LNCaP clone FGC (cell line): ENCODE results near the gene KLHL29.

Experiments
- DNase-seq: peaks from one replicate; pipeline ENCODE4 v3.0.0-alpha.2; 2011; ENCODE audit warnings: low read depth
- H3K4me3 ChIP-seq: 2 replicates; pipeline ENCODE4 v1.5.1; 2011; ENCODE audit warnings: mild to moderate bottlenecking, low read depth, low read length, control low read depth
- TF ChIP-seq, protein P1 (sequence below): IDR thresholded peaks from 2 replicates; pipeline ENCODE4 v1.5.1; 2012; ENCODE audit warnings: mild to moderate bottlenecking; ENCODE audit not compliant: control insufficient read depth, insufficient read depth; ENCODE audit errors: extremely low read depth

Gene KLHL29

DNA sequence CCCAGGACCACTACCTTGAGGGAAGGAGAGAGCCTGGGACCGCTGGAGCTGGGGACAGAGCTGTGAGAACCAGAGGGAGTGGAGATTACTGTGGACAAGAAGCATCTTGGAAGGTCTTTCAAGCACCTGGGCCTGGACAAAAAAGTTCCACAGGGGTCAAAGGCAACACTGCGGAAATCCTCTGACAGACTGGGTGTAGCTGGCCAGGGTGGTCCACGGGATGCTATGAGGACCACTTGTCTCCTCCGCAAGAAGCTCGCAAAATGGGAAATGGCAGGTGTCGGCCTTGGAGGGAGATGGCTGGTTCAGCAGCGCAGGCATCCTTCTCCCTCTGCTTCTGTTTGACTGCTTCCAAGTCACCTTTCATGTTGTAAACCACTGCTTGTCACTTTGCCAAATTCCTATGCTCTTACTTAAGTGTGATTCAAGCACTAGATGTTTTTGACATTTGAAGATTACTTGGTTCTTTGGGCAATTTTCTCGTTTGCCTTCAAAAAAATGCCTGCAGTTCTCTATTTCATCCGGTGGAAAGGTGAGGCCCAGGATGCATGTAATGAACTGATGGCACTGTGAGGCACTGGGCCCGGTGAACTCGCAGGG lies 27.7 kb downstream of the KLHL29 start:
- H3K4me3 ChIP-seq, result no peak overlapping the region
- TF ChIP-seq, protein P1, sequence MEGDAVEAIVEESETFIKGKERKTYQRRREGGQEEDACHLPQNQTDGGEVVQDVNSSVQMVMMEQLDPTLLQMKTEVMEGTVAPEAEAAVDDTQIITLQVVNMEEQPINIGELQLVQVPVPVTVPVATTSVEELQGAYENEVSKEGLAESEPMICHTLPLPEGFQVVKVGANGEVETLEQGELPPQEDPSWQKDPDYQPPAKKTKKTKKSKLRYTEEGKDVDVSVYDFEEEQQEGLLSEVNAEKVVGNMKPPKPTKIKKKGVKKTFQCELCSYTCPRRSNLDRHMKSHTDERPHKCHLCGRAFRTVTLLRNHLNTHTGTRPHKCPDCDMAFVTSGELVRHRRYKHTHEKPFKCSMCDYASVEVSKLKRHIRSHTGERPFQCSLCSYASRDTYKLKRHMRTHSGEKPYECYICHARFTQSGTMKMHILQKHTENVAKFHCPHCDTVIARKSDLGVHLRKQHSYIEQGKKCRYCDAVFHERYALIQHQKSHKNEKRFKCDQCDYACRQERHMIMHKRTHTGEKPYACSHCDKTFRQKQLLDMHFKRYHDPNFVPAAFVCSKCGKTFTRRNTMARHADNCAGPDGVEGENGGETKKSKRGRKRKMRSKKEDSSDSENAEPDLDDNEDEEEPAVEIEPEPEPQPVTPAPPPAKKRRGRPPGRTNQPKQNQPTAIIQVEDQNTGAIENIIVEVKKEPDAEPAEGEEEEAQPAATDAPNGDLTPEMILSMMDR, result no peak
- no peak for DNase-seq

DNA sequence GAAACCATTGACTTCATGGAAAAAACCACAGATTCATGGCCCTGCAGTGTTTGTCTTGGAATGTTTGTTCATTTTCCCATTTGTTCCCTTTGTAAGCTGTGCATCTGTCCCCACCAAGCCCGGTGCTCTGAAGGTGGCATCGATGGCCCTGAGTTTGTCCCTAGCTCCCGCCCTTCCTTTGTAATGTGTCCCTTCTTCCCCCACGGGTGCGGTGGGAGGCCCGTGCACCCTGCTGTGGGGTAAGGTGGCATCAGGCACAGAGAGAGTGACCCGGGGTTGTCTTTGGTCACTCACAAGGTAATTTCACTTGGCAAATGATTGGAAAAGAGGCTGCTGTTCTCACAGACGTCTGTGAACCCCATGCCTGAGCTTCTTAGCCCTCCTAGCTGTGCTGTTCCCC lies 28.7 kb downstream of the KLHL29 start:
- TF ChIP-seq, protein P1, result no peak
- no peak for DNase-seq
- no peak overlapping the region for H3K4me3 ChIP-seq

DNA sequence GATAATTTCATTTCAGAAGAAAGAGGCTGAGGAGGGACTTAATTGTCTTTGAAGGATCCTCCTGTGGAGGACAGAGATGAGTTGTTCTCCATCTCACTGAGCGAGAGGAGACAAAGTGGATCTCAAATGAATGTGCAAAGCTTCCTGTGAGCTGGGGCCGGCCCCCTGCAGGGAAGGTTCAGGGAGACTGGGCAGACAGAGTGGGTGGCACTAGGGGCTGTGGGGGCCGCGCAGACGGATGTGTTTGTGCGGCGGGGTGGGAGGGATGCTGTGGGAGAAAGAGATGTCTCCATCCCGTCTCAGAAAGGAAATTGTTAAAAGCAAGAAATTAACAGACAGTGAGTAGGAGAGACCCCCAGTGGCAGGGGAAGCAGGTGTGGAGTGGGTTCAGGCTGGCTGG lies 29.1 kb downstream of the KLHL29 start:
- TF ChIP-seq, protein P1, result no peak
- DNase-seq, result no peak
- no peak overlapping the region for H3K4me3 ChIP-seq

DNA sequence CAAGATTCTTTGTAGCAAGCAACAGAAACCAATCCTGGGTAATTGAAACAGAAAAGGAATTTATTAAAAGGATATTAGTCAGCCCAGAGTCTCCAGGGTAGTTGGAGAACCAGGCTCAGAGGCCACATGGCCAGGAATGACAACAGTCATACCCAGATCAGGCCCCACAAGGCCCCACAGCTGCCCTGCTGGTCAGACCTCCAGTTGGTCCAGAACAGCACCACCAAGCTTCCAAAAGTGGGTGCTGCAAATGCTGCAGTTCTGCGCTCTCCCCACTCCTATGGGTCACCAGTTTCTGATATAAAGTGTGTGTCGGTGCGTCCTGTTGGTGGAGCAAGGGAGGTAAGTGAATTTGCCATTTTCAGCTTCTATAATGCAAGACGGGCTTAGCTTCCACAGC lies 29.9 kb downstream of the KLHL29 start:
- TF ChIP-seq, protein P1, result no peak
- no peak overlapping the region for H3K4me3 ChIP-seq
- no peak for DNase-seq

DNA sequence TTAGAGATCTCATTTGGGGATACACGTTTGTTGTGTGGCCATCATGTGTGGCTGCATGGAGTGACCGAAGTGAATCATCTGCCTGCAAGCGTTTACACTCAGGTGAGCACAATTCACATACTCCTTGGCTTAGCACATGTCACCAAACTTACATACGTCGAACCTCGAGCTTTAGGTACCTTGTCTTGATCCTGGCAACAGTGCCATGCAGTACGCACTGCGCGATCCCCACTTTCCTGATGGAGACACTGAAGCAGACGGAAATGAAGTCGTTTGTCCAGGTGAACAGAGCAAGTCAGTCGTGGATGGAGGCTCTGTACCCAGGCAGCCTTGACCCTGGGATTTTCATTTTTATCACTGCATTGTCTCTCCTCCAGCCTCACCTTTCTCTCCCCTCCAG lies 32.3 kb downstream of the KLHL29 start:
- TF ChIP-seq, protein P1, result no peak
- no peak for DNase-seq
- no peak overlapping the region for H3K4me3 ChIP-seq

DNA sequence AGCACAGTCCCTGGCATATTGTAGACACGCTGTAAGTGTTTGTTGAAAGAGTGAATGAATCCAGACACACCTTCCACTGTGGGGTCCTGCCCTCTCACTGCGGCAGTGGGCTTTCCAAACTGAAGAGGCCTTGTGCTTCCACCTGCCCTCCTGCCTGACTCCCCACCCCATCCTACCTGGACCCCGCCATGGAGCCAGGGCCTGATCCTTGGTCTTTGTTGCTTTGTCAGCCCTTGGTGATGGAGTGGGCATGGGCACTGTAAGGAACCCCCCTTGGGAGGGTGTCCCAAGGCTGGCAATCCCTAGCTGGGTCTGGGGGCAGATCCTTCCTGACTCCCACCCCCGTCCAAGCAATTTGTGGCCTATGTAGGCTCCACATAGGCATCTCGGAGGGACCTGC lies 33.1 kb downstream of the KLHL29 start:
- DNase-seq, result no peak
- no peak overlapping the region for H3K4me3 ChIP-seq
- TF ChIP-seq, protein P1, result no peak

DNA sequence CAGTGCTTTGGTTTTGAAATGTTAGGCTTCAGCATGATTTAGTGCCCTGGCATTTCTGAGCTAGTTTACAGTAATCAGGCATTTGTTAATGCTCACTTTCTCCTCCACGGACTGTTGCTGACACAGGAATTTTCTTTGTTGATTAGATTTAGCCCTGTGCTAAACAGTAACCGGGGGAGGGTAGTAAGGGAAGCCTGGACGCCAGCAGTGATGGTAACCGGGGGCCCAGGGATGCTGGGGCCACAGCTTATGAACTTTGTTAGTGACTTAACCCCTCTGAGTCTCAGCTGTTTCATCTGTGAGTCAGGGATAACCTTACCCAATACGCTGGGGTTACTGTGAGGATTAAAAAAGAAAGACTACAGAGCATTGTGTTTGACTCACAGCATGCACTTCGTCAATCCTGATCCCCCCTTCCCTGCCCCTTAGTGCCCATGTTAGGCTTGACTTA lies 33.5 kb downstream of the KLHL29 start:
- TF ChIP-seq, protein P1, result no peak
- no peak overlapping the region for H3K4me3 ChIP-seq
- DNase-seq, result no peak
